GM15510 (cell line): ENCODE data around the gene TLNRD1.

ENCODE experiments used
- POLR2A ChIP-seq: IDR thresholded peaks from 3 replicates; pipeline ENCODE4 v1.6.1; 2011; ENCODE audit warnings: borderline replicate concordance; ENCODE audit not compliant: insufficient read length; ENCODE audit errors: extremely low read depth

The TLNRD1 gene

DNA sequence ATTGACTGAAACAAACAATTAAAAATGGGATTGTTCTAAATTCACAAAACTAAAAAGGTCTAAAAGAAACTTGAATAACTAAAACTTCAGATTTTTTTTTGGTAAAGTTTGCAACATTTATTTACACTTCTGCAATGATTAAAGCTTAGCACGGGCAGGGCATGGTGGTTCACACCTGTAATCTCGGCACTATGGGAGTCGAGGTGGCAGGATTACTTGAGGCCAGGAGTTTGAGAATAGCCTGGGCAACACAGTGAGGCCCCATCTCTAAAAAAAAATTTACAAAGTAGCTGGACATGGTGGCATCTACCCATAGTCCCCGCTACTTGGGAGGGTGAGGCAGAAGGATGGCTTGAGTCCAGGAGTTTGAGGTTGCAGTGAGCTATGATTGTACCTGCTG is 31.6 kb downstream of the TLNRD1 start:
- TF ChIP-seq POLR2A: no peak

DNA sequence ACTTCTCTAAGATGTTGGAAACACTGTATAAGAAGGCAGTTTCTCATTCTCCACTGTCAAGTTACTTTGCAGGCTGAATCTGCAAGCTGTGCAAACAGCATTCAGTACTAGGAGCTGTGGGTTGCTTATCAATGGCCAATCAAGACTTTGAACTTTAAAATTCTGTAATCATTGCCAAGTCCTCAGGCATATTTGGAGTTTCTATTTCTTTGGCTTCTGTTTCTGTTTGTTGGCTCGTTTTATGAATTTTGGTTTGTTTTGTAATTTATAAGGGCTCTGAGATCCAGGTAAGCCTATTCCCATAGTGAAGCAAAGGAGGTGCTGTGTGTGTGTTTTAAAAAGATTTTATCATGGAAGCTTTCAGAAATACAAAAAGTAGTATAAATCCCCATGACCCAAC is 32.1 kb downstream of the TLNRD1 start:
- no peak for TF ChIP-seq POLR2A

DNA sequence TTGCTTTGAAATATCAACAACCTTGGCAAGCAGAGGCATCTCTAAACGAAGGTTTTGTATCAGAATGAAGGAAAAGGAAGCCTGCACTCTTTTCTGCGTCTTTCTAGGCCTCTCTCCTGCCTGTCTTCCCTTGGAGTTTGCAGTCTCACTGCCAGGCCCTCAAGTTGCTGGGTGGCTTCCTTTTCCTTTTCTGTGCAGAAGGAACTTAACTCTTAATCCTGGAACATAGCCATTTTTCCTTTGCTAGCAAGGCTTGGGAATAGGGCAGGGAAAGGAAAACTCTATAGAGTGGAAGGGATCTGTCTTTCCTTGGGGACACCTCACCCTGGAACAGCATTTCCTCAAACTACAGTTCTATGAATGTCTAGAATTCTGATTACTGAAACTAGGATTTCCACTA is 32.8 kb downstream of the TLNRD1 start:
- no peak for TF ChIP-seq POLR2A

DNA sequence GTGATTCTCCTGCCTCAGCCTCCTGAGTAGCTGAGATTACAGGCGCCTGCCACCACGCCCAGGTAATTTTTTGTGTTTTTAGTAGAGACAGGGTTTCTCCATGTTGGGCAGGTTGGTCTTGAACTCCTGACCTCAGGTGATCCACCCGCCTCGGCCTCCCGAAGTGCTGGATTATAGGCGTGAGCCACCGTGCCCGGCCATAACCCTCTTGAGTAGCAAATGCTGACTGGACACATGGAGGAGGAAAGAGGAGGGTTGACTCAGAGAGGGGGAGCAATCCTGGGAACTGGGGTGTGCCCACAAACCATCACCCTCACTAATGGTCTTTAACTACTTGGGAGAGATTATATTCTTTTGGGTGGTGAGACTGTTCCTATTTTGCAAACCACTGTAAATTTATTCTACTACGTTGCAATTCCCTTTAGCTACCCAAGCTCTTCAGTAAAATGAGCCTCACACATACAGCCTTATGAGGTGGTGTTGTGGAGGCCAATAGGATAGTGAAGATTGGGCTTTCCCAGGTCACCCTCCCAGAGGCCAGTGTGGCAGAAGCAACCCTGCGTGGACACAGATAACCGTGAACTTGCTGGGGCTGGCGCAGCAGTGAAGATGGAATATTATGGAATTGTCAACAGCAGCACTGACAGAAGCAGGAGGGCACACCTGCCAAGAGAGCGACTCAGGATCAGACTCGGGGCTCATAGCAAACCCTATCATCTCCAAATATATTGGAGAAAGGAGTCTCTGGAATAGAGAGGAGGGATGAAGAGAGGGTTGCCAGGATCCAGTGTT is 37.4 kb downstream of the TLNRD1 start:
- no peak for TF ChIP-seq POLR2A

DNA sequence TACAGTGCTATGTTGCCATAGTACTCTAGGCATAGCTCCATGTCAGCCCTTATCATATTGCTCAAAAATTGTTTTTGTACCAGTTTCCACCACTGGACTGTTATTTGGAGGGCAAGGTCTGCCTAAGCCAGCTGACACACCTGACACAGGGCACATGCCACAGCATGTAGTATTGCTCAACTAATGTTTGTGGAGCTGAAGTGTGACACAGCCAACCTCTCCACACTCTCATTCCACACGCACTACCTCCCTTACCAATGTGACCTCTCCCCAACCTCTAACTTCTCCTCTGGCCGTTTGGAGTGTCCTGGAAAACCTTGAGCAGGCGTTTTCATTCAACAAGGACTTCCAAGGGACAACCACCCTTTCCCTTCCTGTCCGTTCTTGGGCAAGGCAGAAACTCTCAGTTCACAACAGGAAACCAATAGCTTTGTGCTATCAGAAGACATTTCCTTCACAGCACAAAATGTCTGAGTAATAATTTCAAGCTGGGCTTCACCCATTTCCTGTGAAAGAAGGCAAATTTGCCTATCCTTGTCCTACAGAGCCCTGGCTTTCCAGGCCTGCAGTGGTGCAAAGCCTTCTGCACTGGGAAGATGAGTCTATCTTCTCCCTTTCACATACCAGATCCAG is 38.4 kb downstream of the TLNRD1 start:
- TF ChIP-seq POLR2A: no peak

DNA sequence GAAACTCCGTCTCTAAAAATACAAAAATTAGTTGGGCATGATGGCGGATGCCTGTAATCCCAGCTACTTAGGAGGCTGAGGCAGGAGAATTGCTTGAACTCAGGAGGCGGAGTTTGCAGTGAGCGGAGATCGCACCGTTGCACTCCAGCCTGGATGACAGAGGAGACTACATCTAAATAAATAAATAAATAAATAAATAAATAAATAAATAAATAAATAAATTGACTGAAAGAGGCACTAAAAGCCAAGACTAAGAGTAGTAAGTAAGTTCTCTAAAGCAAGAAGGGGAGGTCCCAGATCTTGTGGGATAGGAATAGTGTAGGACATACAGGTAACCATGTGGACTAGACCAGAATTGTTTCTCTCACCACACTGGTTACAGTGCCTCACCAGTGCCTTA is 40.0 kb downstream of the TLNRD1 start:
- TF ChIP-seq POLR2A: no peak

DNA sequence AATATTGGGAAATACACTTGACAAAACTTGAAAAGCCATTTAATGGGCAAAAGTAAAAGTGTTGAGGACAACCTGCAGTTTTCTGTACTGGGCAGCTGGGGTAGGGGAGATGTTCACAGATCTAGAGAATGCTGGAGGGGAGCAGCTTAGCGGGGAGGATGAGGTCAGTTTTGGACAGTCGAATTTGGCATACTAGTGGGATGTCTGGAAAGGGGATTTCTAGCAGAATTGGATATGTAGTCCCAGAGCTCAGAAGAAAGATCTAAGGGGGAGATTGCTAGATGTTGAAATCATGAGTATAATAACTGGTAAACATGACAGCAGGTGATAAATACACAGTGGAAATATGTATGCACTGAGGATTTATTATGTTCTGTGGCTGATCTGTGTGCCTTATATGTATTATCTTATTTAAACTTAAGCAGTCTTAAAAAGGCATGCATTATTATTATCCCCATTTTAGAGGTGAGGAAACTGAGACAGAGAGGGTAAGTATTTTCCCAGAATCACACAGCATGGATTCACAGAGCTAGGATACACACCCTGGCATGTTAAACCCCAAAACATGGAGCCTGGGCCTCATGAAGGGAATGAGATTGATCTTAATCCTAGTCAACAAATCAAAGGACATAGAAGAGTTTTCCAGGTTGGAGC is 42.7 kb downstream of the TLNRD1 start:
- TF ChIP-seq POLR2A: no peak

DNA sequence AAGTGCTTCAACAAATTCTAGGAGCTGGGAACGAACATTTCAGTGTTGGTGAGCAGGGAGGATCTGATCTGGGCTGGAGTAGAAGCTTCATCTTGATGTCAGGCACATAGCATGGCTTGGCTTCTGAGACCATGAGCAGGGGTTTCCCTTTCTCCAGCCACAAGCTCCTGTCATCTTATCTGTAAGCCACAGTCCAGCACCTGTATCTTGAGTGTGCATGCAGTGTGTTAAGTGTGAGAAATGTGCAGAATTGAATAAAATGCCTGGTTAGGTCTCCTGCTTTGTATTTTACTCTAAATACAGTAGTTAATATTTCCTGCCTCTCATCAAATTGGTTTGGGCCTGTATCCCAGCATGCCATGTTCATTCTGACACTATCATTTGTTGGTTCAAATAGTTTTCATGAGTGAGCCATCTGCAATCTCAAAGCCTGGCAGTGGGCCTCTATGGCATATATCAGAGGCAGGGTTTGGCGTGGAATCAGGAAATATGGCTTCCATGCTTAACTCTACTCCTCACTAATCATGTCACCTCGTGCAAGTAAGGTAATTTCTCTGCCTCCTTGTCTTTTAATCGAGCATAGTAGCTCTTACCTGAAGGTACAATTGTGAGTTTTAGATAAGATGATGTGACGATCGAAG is 43.3 kb downstream of the TLNRD1 start:
- no peak for TF ChIP-seq POLR2A

DNA sequence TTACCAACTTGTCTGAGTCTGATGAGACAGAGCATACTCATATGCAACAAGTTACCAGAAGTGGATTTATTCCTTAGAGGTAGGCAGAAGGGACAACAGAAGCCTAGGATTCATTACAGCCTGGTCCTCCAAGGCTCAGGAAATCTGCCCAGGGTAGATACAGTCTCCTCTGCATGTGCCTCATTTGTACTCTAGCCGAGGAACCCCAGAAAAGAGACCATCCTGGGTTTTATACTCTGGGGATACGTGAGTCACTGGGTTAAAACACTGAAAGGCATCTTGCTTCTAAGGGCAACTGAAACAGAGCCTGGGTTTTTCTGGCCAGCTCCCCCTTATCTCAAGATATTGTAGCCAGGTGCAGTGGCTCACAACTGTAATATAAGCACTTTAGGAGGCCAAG is 45.6 kb downstream of the TLNRD1 start:
- TF ChIP-seq POLR2A: no peak

DNA sequence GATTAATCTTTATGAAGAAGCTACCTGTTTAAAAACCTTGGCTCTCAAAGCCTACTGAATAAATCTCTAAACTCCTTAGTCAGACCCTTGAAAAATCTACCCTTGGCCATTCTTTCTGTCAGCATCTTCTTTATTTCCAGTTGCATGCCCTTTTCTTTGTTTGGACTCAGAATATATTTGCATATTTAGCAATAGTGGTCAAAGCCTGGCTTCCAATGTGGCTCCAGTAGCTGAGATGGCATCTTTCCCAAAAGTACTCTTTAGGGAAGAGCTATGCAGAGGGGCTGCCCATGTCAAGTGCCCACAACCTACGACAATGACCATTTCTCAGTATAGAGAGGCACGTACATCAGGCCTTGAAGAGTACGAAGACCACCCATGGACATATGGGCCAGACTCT is 47.2 kb downstream of the TLNRD1 start:
- TF ChIP-seq POLR2A: no peak

DNA sequence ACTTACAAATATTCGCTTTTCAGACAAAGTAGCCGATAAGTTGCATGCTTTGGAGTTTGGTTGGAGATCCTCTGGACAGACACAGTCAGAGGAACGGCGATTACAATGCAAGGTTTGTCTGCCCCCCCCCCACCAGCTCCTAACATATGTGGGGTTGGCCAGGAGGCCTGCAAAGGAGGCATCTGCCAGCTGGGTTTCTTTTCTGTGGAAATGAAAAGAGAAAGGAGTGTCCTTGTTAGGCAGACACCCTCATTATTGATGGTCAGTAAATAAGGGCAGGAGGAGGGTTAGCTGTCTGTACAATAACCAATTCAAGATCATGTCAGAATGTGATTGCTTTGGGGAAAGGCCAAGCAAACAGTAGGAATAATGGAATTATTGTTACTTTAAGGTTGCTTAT is 49.1 kb downstream of the TLNRD1 start:
- no peak for TF ChIP-seq POLR2A

DNA sequence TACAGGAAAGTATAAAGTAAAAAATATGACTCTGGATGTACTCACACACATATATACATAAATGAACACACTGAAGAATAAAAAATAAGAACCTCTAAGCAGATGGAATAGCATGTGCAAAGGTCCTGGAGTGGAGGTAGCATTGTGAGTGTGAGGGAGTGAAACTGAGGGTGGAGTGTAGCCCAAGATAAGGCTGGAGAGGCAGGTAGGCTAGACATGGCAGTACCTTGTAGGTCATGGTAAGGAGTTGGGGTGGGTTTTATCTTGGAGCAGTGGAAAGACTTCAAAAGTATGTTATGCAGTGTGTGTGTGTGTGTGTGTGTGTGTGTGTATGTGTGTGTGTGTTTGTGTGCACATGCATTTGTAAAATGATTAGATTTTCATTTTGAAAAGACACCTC is 49.5 kb downstream of the TLNRD1 start:
- TF ChIP-seq POLR2A: no peak

DNA sequence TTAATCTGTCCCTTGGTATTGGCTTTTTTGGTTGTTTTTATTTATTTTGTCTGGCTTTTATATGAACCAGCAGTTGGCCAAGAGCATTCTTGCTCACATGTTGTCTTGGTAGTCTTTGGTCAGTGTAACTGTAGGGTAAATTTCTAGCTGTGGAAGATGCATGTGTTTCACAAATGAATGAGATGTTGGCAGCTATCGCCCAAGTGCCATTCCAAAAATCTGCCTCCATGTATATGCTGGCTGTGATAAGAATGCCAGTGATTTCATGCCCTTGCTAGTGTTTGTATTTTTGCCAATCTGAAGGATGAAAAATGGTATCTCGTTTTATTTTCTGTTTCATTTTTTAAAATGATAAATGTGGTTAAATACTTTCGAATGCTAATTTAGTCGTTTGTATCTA is 50.1 kb downstream of the TLNRD1 start:
- TF ChIP-seq POLR2A: no peak

DNA sequence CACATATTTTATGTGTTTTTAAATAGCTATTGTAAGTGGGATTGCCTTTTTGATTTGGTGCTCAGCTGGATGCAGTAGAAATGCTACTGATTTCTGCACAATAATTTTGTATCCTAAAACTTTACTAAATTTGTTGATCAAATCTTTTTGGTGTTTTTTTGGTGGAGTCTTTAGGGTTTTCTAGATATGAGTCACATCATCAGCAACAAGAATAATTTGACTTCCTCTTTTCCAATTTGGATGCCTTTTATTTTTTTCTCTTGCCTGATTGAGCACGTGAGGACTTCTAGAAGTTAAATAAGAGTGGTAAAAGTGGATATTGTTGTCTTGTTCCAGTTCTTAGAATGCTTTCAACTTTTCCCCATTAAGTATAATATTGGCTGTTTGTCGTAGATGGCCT is 51.3 kb downstream of the TLNRD1 start:
- no peak for TF ChIP-seq POLR2A

DNA sequence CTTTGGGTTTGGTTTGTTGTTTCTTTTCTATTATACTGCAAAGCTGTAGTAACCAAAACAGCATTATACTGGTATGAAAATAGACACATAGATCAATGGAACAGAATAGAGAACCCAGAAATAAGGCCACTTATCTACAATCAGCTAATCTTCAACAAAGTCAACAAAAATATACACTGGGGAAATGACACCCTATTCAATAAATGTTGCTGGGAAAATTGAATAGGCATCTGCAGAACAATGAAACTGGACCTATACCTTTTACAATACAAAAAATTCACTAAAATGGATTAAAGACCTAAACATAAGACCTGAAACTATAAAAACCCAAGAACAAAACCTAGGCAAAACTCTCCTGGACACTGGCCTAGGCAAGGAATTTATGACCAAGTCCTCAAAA is 52.9 kb downstream of the TLNRD1 start:
- no peak for TF ChIP-seq POLR2A
